Glutamatergic neuron (in vitro differentiated cells): ENCODE results near the gene NAT14. TPM values are rescaled to one million over a fixed set of nuclear protein-coding genes. Genes with fewer than 3 reads are reported as not detected.
A peak's percentile ranks its signal among the peaks of the same experiment; 100 is the strongest.

ENCODE experiments used
- DNase-seq: peaks from one replicate; pipeline ENCODE4 v3.0.0; 2022
- H3K27ac Mint-ChIP-seq: one replicate; pipeline ENCODE4 v1.8.0; 2020; ENCODE audit warnings: mild to moderate bottlenecking, mixed read lengths, inconsistent platforms; ENCODE audit not compliant: unreplicated experiment
- H3K27me3 Mint-ChIP-seq: one replicate; pipeline ENCODE4 v1.8.0; 2020; ENCODE audit warnings: mild to moderate bottlenecking, moderate library complexity, mixed read lengths, inconsistent platforms; ENCODE audit not compliant: unreplicated experiment
- H3K36me3 Mint-ChIP-seq: one replicate; pipeline ENCODE4 v1.8.0; 2020; ENCODE audit warnings: mild to moderate bottlenecking, mixed read lengths, inconsistent platforms; ENCODE audit not compliant: unreplicated experiment
- H3K4me1 Mint-ChIP-seq: one replicate; pipeline ENCODE4 v1.8.0; 2020; ENCODE audit warnings: mild to moderate bottlenecking, low read depth, mixed read lengths, inconsistent platforms; ENCODE audit not compliant: unreplicated experiment
- H3K4me3 Mint-ChIP-seq: one replicate; pipeline ENCODE4 v1.8.0; 2020; ENCODE audit warnings: mild to moderate bottlenecking, mixed read lengths, inconsistent platforms; ENCODE audit not compliant: unreplicated experiment
- H3K9me3 Mint-ChIP-seq: one replicate; pipeline ENCODE4 v1.8.0; 2020; ENCODE audit warnings: mild to moderate bottlenecking, moderate library complexity, mixed read lengths, inconsistent platforms; ENCODE audit not compliant: unreplicated experiment
- CTCF ChIP-seq: fragments of 200-600 bp; sonication (generic); IDR thresholded peaks from one replicate; pipeline ENCODE4 v1.5.0; 2021; ENCODE audit not compliant: partially characterized antibody, unreplicated experiment
- total RNA-seq: library from RNA; stranded (reverse); fragmentation: NEBNext Ultra II Directional; extraction: Animal tissue kit (Norgen Biotek cat#: 25700); gene quantifications from one replicate; pipeline ENCODE4 v1.2.1, GENCODE V29; 2021; ENCODE audit not compliant: unreplicated experiment

The NAT14 gene
- total RNA-seq, 1 donor from 2014 or later, result 125 TPM

DNA sequence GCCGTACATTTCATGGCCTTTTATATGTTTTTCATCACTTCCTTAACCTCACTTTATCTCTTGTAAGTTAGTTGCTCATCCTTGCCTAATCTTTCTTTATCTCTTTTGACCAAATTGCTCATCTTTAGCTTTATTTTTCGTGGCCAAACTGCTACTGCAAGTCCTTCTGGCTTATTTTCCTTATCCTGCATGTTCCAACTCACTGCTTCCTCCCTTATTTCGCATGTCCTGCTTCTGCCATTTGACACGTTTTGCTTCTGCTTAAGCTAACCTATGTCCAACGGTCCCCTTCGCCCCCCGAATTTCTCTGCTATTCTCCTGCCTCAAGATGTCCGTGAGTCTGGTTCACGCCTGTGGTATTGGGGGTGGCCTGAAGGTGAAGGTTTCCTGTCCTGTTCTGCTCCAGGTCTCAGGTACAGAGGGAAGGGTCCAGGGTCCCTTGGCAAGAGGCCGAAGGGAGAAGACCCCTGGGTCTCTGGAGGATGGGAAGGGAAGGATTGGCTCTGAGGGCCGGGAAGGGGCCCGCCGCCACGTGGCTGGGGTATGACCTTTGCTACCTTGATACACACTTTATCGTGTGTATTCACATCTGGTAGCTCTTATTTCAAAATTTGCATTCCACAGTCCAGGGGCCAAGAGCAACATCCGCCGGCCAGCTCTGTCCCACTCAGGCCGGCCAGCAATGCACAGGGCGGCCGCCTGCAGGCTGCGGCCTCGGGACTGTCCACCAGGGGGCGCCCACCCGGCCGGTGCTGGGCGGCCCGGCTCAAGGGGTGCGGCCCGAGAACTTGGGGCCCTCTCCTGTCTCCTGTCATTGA lies 17.5 kb upstream of the NAT14 start:
- peak; percentile 80 for DNase-seq
- TF ChIP-seq CTCF, result peak; percentile 100
- peak overlapping the region; percentile 66 for H3K27ac Mint-ChIP-seq

DNA sequence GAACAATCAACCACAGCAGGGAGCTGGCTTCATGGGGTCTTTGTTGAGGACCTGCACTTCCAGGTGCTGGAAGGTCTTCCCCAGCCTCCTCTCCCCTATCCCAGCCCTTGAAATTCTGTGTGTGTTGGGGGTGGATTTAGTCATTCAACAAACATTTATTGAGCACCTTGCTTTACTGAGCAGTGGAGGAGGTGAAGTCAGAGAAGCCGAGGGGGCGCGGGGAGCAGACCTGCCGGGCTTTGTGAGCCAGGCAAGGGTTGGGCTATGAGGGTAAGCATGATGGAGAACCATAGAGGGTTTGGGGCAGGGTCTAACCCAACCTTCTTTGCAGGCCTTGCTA lies 17.0 kb upstream of the NAT14 start:
- Mint-ChIP-seq H3K36me3 (no peaks in the 10 kb centered on the region), H3K4me1 (no peaks in the 10 kb centered on the region), H3K27me3 (peaks cover 7% of the 10 kb centered on the region), H3K27ac (peak overlapping the region; percentile 66), H3K4me3 (no peak overlapping the region), H3K9me3 (peaks cover 3% of the 10 kb centered on the region)
- peak; percentile 71 for TF ChIP-seq CTCF
- no peak for DNase-seq

More for the DNA sequence above, 17.5 kb upstream of the NAT14 start:
- no peak overlapping the region for H3K4me3 Mint-ChIP-seq
- peaks cover 3% of the 10 kb centered on the region for H3K9me3 Mint-ChIP-seq
- no peaks in the 10 kb centered on the region for H3K36me3 Mint-ChIP-seq
- H3K4me1 Mint-ChIP-seq, result no peaks in the 10 kb centered on the region
- peaks cover 7% of the 10 kb centered on the region for H3K27me3 Mint-ChIP-seq

DNA sequence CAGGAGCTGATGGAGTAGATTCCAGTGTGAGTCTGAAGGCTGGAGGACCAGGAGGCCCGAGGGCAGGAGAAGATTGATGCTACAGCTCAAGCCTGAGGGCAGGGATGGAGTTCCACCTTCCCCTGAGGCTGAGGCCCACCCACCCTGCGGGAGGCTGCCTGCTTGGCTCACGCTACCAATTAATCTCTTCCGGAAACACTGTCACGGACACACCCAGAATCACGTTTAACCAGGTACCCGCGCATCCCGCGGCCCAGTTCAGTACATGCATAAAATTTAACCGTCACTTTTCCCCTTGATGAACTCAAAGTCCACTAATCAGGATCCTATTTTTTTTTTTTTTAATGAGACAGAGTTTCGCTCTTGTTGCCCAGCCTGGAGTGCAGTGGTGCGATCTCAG lies 13.7 kb upstream of the NAT14 start:
- no peaks in the 10 kb centered on the region for H3K4me1 Mint-ChIP-seq
- H3K27me3 Mint-ChIP-seq, result peaks cover 12% of the 10 kb centered on the region
- H3K4me3 Mint-ChIP-seq, result no peak overlapping the region
- H3K9me3 Mint-ChIP-seq, result no peaks in the 10 kb centered on the region
- H3K27ac Mint-ChIP-seq, result no peak overlapping the region
- TF ChIP-seq CTCF, result no peak
- DNase-seq, result no peak
- H3K36me3 Mint-ChIP-seq, result no peaks in the 10 kb centered on the region

- no peak overlapping the region for H3K27ac Mint-ChIP-seq
- H3K4me1 Mint-ChIP-seq, result no peaks in the 10 kb centered on the region
- H3K36me3 Mint-ChIP-seq, result no peaks in the 10 kb centered on the region
- DNase-seq, result no peak
- H3K27me3 Mint-ChIP-seq, result peaks cover 12% of the 10 kb centered on the region
- H3K9me3 Mint-ChIP-seq, result peaks cover 6% of the 10 kb centered on the region
- no peak overlapping the region for H3K4me3 Mint-ChIP-seq
- TF ChIP-seq CTCF, result no peak
These were observed 12.5 kb upstream of the NAT14 start for GRCh38 chr19:55472463-55472862.

- no peak overlapping the region for H3K4me3 Mint-ChIP-seq
- no peak overlapping the region for H3K27ac Mint-ChIP-seq
- H3K27me3 Mint-ChIP-seq, result peaks cover 9% of the 10 kb centered on the region
- no peak for TF ChIP-seq CTCF
- no peaks in the 10 kb centered on the region for H3K36me3 Mint-ChIP-seq
- H3K4me1 Mint-ChIP-seq, result peaks cover 8% of the 10 kb centered on the region
- DNase-seq, result no peak
- peaks cover 11% of the 10 kb centered on the region for H3K9me3 Mint-ChIP-seq
These were observed 11.6 kb upstream of the NAT14 start for GRCh38 chr19:55473225-55474012.
